HG02885 (cell line): ENCODE data around the gene AGBL1.
"Not testable (repeated sequence)": the region's sequence is repeated elsewhere in the genome, so short reads cannot be mapped to it uniquely, and the experiment has no call there.

Source experiments
- ATAC-seq: cut with Tn5 transposase; IDR thresholded peaks from one replicate; pipeline ENCODE4 v1.9.1; 2021; ENCODE audit warnings: mild to moderate bottlenecking; ENCODE audit not compliant: unreplicated experiment, poor library complexity

AGBL1 gene

DNA sequence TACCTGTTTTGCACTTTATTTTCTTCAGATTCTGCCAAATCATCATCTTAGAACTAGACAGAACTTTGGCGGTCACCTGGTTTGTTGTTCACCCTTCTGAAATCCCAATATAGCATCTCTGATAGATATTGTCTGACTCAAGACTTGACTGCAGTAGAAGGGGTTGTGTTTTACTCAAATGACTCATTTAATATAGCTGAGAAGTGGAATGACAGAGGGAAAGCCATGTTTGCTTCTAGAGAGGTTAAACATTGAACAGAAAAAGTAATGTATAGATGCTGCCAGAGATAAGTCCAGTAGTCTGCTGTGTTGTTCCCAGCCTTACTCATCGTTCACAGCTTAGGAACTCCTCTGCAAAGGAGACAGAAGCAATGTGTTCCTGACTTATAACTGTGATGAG, 402.0 kb downstream of the AGBL1 start:
- no peak for ATAC-seq

DNA sequence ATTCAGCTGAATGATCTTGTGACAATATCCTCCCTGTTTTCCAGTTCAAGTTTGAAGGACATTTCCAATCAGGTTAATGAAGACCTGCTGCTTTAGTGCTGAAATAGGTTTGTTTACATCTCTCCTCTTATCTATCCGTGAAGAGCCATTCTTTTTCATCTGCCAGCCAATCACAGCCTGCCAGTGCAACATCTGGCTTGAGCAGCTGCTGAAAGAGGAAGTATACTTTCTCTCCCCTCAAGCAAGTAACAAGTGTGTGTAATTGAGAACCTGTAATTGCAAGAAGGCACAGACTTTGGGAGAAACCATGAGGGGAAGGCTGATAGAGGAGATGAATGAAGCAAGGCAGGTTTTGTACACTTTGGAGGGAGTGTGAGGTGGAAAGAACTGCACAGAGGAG, 404.3 kb downstream of the AGBL1 start:
- ATAC-seq: no peak

DNA sequence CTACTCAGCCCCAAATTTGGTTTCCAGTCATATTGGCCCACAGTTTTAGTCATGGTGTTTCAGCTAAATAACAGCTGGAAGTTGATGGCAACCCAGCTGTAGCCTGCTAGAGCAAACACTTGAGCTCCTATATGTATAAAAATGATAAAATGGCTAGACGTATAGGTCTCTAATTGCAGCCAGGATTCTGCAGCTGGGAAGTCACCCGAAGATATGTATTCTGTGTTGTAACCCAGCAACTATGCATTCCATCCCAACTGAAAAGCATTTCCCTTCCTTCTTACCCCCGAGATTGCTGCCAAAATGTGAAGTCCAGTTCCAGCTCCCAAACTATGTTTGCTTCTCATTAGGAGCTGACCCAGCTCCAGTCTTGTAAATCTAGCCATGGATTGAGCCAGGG, 408.4 kb downstream of the AGBL1 start:
- no peak for ATAC-seq

DNA sequence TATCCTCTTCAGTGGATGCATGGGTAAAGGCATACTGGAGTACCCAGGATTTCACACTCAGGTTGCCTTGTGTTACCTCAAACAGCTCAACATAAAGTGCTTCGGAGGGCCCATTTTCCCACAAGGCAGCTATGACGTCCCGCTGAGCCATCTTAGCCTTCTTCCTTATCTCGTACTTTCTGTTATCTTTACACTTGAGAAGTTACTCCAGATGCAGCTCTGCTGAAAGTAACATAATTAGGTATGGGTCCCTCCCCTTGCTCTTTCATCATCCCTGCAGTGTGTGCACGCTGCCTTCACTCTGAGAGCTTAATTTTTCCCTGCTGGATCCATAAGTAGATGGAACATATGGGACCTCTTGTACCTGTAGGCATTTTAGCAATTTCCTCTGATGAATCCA, 410.3 kb downstream of the AGBL1 start:
- no peak for ATAC-seq

DNA sequence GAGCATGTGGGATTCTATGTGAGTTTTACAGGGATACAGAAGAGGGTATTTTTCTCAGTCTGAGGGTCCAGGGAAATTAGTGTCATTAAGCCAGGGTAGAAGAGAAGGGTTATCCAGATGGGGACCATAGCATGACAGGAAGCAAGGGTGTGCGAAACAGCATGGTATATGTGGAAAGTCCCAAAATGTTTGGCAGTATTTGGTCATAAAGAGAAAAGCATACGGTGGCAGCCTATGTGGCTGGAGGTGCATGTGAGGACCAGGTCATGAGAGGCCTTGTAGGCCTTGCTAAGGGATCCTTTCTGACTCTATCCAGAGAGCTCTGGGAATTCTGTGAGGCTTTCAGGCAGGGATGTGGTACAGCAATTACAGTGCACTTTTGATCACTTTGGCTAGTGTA, 411.4 kb downstream of the AGBL1 start:
- ATAC-seq: no peak

DNA sequence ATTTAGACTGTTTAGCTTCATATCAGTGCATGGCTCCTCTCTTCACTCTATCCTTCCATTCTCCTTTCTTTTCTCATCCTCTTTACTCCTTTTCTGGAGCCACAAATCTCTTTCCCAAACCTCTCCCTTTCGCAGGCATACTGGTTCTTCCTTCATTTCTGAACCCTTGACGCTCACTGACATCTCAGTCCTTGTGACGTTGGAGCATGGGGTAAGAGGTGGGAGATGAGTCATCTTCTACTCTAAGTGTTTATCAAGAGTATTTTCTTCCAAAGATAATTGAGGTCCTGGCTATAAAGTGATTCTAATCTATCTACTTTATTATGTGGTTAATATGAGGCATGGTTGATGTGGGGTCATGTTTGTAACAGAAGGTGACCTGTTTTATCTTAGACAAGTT, 414.2 kb downstream of the AGBL1 start:
- ATAC-seq: no peak

DNA sequence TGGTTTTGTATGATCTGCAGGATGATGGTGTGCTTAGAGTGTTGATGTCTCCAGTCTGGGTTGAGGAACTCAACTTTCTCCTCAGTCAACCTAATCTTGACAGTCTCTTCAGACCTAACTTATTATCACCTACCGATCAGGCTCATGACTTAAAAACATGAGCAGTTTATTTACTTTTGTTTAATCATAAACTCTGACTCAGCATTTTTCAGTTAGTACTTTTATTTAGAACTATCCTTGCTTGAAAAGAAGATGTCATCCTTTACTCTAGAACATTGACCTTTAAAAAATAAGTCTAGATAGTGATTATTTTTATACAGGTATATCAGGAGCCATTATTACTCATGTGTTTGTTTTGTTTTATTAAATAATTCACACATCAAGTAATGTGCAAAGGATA, 414.8 kb downstream of the AGBL1 start:
- no peak for ATAC-seq

DNA sequence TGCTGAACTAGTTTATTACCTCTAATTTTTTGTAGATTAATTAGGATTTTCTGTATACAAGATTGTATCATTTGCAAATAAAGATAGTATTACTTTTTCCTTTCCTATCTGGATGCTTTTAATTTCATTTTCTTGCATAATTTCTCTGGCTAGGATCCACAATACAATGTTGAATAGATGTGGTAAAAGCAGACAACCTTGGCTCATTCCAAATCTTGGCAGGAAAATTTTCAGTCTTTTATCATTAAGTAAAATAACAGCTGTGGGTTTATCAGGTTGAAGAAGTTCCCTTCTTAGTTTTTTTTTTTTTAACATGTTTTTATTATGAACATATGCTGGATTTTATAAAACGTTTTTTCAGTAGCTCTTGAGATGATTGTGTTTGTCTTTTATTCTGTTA, 422.6 kb downstream of the AGBL1 start:
- ATAC-seq: no peak

DNA sequence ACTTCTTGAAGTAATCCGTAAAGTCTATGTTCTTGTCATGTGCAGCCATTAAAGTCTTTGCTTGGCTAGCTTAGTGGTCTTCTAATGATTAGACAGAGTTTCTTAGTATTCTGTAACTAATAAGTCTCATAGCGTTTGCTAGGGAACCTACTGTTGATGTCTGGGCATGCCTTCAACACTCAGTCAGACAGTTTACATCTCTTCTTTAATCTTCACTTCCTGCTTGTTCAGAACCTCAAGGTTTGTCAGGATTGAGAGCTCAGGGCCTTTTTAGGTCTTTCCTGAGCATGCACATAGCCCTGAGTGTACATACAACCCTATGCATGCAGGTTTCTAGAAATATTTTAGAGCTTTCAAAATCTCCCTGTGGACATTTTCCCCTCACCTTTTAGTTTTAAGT, 426.3 kb downstream of the AGBL1 start:
- no peak for ATAC-seq

DNA sequence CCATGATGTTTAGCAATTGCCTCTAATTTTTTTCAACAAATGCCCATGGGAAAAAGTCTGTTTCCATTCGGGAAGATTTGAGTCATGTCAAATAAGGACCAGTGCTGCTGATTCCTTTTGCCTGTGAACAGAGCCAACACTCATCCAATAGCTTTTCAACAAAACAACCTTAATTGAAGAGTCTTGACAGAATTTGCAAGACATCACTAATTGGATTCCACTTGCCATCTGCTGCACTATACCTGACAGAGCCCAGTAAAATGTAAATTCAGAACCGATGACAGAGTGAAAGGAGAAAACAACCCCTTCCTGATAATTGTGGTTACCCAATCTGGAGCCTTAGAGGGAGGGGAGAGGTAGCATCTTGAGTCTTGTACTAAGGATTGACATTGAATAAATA, 426.7 kb downstream of the AGBL1 start:
- no peak for ATAC-seq

DNA sequence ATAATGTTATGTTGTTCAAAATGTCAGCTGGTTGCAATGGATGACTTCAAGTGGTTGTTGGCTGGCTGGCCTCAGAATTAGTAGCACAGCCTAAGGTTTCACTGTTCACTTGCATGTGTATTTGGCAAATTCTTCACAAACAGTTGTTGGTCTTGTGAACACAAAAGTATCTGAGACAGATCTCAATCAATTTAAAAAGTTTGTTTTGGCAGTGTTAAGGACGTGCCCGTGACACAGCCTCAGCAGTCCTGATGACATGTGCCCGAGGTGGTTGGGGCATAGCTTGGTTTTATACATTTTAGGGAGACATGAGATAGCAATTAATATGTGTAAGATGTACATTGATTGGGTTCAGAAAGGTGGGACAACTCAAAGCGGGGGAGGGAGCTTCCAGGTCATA, 436.0 kb downstream of the AGBL1 start:
- no peak for ATAC-seq

DNA sequence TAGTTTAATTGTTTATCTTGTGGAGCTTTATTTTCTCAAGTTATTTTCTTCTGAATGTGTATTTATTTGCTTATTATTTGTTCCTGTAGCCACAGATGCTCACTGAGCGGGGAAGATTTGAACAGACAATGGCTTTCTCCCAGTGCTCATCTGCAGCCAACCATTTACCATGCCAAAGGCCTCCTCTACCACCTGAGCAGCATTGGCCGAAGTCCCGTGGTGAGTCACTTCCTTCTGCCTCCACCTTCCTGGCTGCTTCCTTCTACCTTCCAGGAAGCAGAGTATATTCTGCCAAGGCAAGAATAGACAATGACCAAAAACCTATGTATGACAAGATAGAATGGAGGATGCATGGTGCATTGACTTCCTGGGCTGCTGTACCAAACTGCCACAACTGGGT, 443.1 kb downstream of the AGBL1 start:
- no peak for ATAC-seq

DNA sequence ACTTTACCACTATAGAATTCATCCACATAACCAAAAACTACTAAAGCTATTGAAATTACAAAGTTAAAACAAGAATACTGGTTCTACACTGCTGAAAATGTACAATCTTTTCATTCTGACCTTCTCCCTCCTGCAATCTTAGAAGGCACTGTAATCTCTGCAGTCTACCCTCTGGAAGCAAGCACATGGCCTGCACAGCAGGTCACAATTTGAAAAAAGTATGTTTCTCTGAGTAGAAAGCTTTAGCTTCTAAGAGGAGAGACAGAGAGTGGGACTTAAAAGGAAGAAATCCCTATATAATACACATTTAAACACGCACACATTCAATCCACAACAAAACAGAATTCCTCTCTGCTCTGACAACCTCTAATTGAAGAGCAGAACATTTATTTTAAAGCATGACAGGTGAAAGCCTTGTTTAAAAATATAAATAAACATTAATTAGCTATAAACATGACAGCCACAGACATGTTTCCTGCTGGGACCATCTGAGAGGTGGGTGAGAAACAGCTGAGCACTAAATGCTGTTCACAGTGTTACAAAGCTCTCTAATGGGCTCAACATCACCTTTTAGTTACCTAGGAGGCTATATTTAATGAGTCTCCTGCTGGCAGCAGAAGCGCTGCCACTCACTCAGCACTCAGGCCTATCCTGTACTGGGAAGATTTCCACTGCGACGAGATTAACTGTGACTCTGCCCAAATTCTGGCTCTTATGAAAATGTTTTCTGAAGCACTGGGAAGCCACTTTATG, 447.4 kb downstream of the AGBL1 start:
- ATAC-seq: no peak

DNA sequence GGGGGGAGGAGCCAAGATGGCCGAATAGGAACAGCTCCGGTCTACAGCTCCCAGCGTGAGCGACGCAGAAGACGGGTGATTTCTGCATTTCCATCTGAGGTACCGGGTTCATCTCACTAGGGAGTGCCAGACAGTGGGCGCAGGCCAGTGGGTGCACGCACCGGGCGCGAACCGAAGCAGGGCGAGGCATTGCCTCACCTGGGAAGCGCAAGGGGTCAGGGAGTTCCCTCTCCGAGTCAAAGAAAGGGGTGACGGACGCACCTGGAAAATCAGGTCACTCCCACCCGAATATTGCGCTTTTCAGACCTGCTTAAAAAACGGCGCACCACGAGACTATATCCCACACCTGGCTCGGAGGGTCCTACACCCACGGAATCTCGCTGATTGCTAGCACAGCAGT, 448.4 kb downstream of the AGBL1 start:
- not testable (repeated sequence) for ATAC-seq

DNA sequence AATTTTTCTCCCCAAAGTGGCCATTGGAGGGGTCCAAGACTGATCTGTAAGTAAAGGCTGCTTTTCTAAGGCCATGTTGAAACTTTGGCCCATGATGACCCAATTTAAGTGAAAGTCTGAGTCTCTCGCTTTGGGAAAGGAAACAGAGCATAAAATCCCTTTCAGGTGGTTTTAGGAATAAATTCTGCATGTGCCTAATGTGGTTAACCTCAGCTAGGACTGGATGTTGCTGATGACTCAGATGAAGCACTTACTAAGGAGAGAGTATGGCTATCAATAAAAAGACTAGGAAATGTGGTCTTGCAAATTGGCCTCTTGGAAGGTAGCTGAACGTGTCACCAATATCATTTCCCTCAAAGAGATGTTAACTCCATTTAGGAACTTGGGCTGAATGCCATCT, 458.5 kb downstream of the AGBL1 start:
- no peak for ATAC-seq

DNA sequence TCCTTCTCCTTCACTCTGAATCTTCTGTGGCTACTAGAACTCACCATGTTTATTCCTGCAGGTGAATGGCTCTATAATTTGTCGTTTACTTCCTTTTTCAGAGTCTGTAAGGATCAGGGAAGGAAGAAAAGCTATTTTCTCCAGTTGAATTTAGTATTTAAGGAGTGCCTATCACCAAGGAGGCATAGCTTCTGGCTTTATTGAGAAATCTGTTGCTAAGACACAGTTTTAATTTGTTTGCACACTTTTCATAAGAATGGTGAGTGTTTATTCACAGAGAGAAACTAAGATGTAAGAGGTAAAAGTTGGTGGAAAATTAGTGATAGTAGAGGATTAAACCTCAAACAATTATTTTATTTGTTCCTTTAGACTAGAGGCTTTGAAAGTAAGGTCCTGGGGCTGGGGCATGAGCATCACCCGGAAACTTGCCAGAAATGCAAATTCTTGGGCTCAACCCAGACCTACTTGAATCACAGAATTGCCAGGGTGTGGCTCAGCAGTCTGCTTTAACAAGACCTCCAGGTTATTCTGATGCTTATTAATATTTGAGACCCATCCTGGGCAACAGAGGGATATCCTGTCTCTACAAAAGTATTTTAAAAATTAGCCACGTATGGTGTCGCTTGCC, 461.3 kb downstream of the AGBL1 start:
- ATAC-seq: no peak

DNA sequence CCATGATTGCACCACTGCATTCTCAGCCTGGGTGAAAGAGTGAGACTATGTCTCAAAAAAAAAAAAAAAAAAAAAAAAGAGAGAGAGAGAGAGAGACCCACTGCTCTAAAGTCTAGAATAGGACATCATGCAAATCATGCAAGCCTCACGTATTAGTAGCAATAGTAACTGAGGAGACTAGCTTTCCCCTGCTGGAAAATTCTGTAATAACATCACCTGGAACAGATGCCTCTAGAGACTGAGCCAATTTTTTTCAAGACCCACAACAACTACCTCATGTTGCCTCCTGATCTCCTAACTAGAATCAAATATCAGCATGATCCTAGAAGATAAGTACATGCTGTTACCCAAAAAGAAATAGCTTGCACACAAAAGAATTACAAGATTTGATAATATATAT, 461.9 kb downstream of the AGBL1 start:
- ATAC-seq: no peak

DNA sequence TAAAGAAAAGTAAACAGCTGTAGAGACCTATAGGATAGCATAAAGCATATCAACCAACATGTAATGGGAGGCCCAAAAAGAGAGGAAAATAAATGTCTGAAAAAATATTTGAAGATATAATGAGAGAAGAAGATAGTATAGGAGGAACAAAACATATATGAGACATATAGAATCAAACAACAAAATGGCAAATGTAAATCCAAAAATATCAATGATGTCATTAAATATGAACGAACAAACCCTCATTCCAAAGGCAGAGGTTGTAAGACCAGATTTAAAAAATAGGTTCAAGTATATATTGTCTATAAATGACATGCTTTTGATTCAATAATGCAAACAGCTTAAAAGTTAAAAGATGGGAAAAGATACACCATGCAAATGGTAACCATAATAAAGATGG, 470.4 kb downstream of the AGBL1 start:
- ATAC-seq: no peak

DNA sequence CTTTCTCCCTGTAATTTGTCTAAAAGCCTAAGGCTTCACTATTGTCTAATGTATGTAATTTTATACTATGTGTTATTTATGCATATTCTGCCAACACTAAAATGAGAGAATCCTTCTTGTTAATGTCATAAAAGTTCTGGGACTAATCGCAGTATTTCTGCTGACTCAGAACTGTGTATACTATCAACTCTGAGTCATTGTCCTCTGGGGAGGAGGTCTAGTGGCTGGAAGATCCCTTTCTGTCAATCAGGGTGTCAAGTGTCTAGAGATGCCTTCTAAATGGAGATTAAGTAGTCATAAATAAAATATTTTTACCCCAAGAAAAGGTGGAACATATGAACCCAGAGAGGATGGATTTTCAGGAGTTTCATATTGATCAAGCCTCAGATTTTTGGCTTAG, 473.4 kb downstream of the AGBL1 start:
- no peak for ATAC-seq

DNA sequence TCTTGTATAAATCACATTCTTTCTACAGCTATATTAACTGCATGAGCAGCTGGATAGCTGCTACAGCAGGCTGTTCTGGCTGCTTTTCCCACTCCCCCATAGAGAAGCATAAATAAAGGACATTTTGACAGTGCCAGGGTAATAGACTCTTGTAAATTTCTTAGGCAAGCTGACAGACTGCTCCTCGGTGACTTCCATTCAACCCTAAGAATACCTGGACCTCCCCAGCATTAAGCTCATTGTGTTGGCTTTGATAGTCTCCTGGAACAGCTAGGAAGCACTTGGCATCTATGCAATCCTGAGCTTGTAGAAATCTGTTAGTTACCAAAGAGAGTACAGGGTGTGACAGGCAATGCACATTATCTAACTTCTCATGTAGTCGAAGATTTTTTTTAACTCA, 475.4 kb downstream of the AGBL1 start:
- ATAC-seq: no peak

DNA sequence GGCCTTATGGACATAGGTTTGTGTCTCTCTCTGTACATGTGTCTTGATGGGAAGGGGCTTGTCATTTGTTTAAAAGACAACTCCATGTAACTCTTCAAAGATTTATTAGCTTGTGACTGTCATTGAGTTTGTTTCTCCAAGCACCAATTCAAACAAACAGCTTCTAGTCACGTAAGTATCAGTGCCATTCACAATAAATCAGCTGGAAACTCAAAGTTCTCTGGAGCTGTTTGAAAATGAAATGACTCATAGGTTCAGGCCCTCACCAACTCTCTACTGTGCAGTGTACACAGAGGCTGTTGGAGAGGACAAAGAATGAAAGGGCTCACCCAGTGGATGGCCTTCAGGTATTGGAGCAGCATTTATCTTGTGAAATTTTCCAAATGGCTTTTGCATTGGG, 476.3 kb downstream of the AGBL1 start:
- ATAC-seq: no peak

DNA sequence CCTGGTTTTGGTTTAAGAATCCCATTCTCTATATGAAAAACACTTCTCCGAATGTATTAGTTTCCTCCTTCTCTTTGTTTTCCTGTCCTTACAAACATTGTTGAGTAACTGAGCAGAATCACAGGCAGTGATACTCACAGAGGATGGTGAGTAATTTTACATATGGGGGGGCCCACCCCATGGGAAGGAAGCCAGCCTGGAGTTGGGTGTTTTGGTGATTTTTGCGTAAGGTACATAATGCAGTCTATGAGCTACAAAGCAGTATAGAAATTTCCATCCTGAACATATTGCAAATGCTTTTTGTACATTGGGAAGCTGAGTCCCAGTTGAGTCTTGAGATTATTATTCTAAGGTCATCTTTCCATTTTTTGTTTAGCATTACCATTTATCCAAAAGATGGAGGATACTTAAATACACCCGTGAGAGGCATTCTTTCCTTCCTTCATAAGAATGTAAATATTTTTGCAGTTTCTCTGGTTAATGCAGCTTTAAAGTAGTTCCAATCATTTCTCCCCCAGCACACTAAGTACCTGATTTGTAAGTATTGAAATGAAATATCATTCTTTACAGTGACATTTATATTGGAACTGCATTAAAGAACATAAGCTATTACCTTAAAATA, 476.8 kb downstream of the AGBL1 start:
- no peak for ATAC-seq
